Effector memory CD8-positive, alpha-beta T cell (primary cell): Measurements from ENCODE around the gene ATPAF1.

Source experiments
- ATAC-seq: fragments of 150-1000 bp; cut with Tn5 transposase; replicated peaks from 2 replicates; pipeline ENCODE4 v1.10.0; 2021; ENCODE audit warnings: mild to moderate bottlenecking, moderate library complexity
- DNase-seq, 3 experiments: peaks; one replicate each; pipeline ENCODE4 v3.0.0; 2021
- H3K27ac Mint-ChIP-seq, 2 donors: one replicate each; pipeline ENCODE4 v1.8.0; 2022; ENCODE audit warnings: mild to moderate bottlenecking in 2 of 2, mixed read lengths in 2 of 2, moderate library complexity in 2 of 2
- H3K27me3 Mint-ChIP-seq, 2 donors: one replicate each; pipeline ENCODE4 v1.8.0; 2022; ENCODE audit warnings: mixed read lengths in 2 of 2
- H3K36me3 Mint-ChIP-seq: one replicate; pipeline ENCODE4 v1.8.0; 2022; ENCODE audit warnings: mild to moderate bottlenecking, moderate library complexity, mixed read lengths; ENCODE audit not compliant: insufficient read depth
- H3K4me1 Mint-ChIP-seq, 2 donors: one replicate each; pipeline ENCODE4 v1.8.0; 2022; ENCODE audit warnings: low read depth in 2 of 2, mixed read lengths in 2 of 2
- H3K4me3 Mint-ChIP-seq, 2 donors: one replicate each; pipeline ENCODE4 v1.8.0; 2022; ENCODE audit warnings: mild to moderate bottlenecking in 2 of 2, mixed read lengths in 2 of 2, moderate library complexity in 2 of 2
- H3K9me3 Mint-ChIP-seq, 2 donors: one replicate each; pipeline ENCODE4 v1.8.0; 2022; ENCODE audit warnings: mixed read lengths in 2 of 2

ATPAF1 gene

GRCh38 chr1:46596846-46597245 lies 71.3 kb downstream of the ATPAF1 start:
- DNase-seq (no peak), ATAC-seq (no peak)
- Mint-ChIP-seq H3K4me3 (peak overlapping the region in 1 of 2 donors; percentile 6), H3K27ac (peak overlapping the region in 1 of 2 donors; percentile 74), H3K4me1 (peaks cover 53 to 69% of the 10 kb centered on the region in 2 donors), H3K36me3 (peaks cover 29% of the 10 kb centered on the region), H3K27me3 (no peaks in the 10 kb centered on the region), H3K9me3 (no peaks in the 10 kb centered on the region)

- Mint-ChIP-seq H3K27ac (peak overlapping the region in 1 of 2 donors; percentile 3), H3K27me3 (no peaks in the 10 kb centered on the region), H3K36me3 (peaks cover 34% of the 10 kb centered on the region), H3K4me3 (peak overlapping the region in 1 of 2 donors; percentile 45), H3K9me3 (no peaks in the 10 kb centered on the region), H3K4me1 (peaks cover 45 to 63% of the 10 kb centered on the region in 2 donors)
- ATAC-seq (no peak), DNase-seq (no peak)
These were observed 72.1 kb downstream of the ATPAF1 start for GRCh38 chr1:46596036-46596435.

GRCh38 chr1:46595127-46595526 lies 73.0 kb downstream of the ATPAF1 start:
- H3K27me3 Mint-ChIP-seq = no peaks in the 10 kb centered on the region
- DNase-seq (no peak), ATAC-seq (peak; percentile 20)
- peak overlapping the region; percentile 3 to 9 for H3K27ac Mint-ChIP-seq
- no peaks in the 10 kb centered on the region for H3K9me3 Mint-ChIP-seq
- H3K4me3 Mint-ChIP-seq = peak overlapping the region; percentile 45 to 56
- H3K4me1 Mint-ChIP-seq = peaks cover 40 to 60% of the 10 kb centered on the region in 2 donors
- peaks cover 39% of the 10 kb centered on the region for H3K36me3 Mint-ChIP-seq

- peak overlapping the region; percentile 27 to 45 for H3K4me3 Mint-ChIP-seq
- no peak overlapping the region for H3K27ac Mint-ChIP-seq
These were observed 74.1 kb downstream of the ATPAF1 start for GRCh38 chr1:46594063-46594462.

GRCh38 chr1:46592823-46593222 lies 75.3 kb downstream of the ATPAF1 start:
- ATAC-seq = no peak
- H3K36me3 Mint-ChIP-seq = peaks cover 47% of the 10 kb centered on the region
- H3K9me3 Mint-ChIP-seq = no peaks in the 10 kb centered on the region
- H3K4me1 Mint-ChIP-seq = peaks cover 24 to 45% of the 10 kb centered on the region in 2 donors
- H3K4me3 Mint-ChIP-seq = no peak overlapping the region
- DNase-seq = no peak
- H3K27me3 Mint-ChIP-seq = no peaks in the 10 kb centered on the region
- peak overlapping the region; percentile 32 to 44 for H3K27ac Mint-ChIP-seq

More at GRCh38 chr1:46594063-46594462, 74.1 kb downstream of the ATPAF1 start:
- Mint-ChIP-seq H3K4me1 (peaks cover 31 to 50% of the 10 kb centered on the region in 2 donors), H3K27me3 (no peaks in the 10 kb centered on the region), H3K36me3 (peaks cover 39% of the 10 kb centered on the region), H3K9me3 (no peaks in the 10 kb centered on the region)
- ATAC-seq (no peak), DNase-seq (no peak)

- Mint-ChIP-seq H3K27ac (no peak overlapping the region), H3K27me3 (no peaks in the 10 kb centered on the region), H3K36me3 (peaks cover 54% of the 10 kb centered on the region), H3K4me1 (peaks cover 5 to 19% of the 10 kb centered on the region in 2 donors), H3K9me3 (no peaks in the 10 kb centered on the region), H3K4me3 (no peak overlapping the region)
- no peak for ATAC-seq
- DNase-seq = no peak
These were observed 78.6 kb downstream of the ATPAF1 start for GRCh38 chr1:46589529-46589928.

- H3K4me3 Mint-ChIP-seq = no peak overlapping the region
These were observed 81.1 kb downstream of the ATPAF1 start for GRCh38 chr1:46587069-46587468.

GRCh38 chr1:46585312-46585938 lies 82.7 kb downstream of the ATPAF1 start:
- Mint-ChIP-seq H3K9me3 (no peaks in the 10 kb centered on the region), H3K27me3 (no peaks in the 10 kb centered on the region), H3K36me3 (peaks cover 32% of the 10 kb centered on the region), H3K4me3 (no peak overlapping the region), H3K4me1 (peaks cover 32 to 33% of the 10 kb centered on the region in 2 donors), H3K27ac (peak overlapping the region in 1 of 2 donors; percentile 60)
- DNase-seq (no peak), ATAC-seq (no peak)

More at GRCh38 chr1:46587069-46587468, 81.1 kb downstream of the ATPAF1 start:
- no peak for DNase-seq
- Mint-ChIP-seq H3K27ac (no peak overlapping the region), H3K9me3 (no peaks in the 10 kb centered on the region), H3K4me1 (peaks cover 18 to 21% of the 10 kb centered on the region in 2 donors), H3K27me3 (no peaks in the 10 kb centered on the region), H3K36me3 (peaks cover 39% of the 10 kb centered on the region)
- ATAC-seq = no peak

- no peak overlapping the region for H3K4me3 Mint-ChIP-seq
- H3K4me1 Mint-ChIP-seq = peaks cover 30% of the 10 kb centered on the region in 2 donors
- ATAC-seq (no peak), DNase-seq (no peak)
- peaks cover 49% of the 10 kb centered on the region for H3K36me3 Mint-ChIP-seq
- no peaks in the 10 kb centered on the region for H3K27me3 Mint-ChIP-seq
- peak overlapping the region; percentile 90 to 91 for H3K27ac Mint-ChIP-seq
- H3K9me3 Mint-ChIP-seq = no peaks in the 10 kb centered on the region
These were observed 84.7 kb downstream of the ATPAF1 start for GRCh38 chr1:46583494-46583893.

GRCh38 chr1:46582972-46583371 lies 85.2 kb downstream of the ATPAF1 start:
- peaks cover 30 to 33% of the 10 kb centered on the region in 2 donors for H3K4me1 Mint-ChIP-seq
- H3K9me3 Mint-ChIP-seq = no peaks in the 10 kb centered on the region
- no peaks in the 10 kb centered on the region for H3K27me3 Mint-ChIP-seq
- H3K4me3 Mint-ChIP-seq = peak overlapping the region in 1 of 2 donors; percentile 56
- ATAC-seq (no peak), DNase-seq (no peak)
- H3K36me3 Mint-ChIP-seq = peaks cover 46% of the 10 kb centered on the region
- peak overlapping the region; percentile 90 to 91 for H3K27ac Mint-ChIP-seq
